Measurements from ENCODE around the gene KIFC1.
"Not testable (repeated sequence)": the region's sequence is repeated elsewhere in the genome, so short reads cannot be mapped to it uniquely, and the experiment has no call there.

The KIFC1 gene

GRCh38 chr6:33375143-33375671 is 16.4 kb upstream of the KIFC1 start:
- peak; percentile 83 for DNase-seq

GRCh38 chr6:33377171-33377570 is 14.5 kb upstream of the KIFC1 start:
- DNase-seq = no peak

GRCh38 chr6:33379184-33379583 is 12.4 kb upstream of the KIFC1 start:
- not testable (repeated sequence) for DNase-seq

GRCh38 chr6:33380272-33380981 is 11.2 kb upstream of the KIFC1 start:
- DNase-seq = no peak

GRCh38 chr6:33383427-33384185 is 8.0 kb upstream of the KIFC1 start:
- DNase-seq = no peak

GRCh38 chr6:33384581-33385020 is 7.0 kb upstream of the KIFC1 start:
- DNase-seq = peak; percentile 75

GRCh38 chr6:33390173-33390572 is 1.4 kb upstream of the KIFC1 start:
- DNase-seq = no peak

- DNase-seq = no peak
Observed at GRCh38 chr6:33390767-33391277, 801 bp upstream of the KIFC1 start.

GRCh38 chr6:33391922-33392594 is 435 bp downstream of the KIFC1 start:
- DNase-seq = peak; percentile 21

GRCh38 chr6:33392595-33392948 is 949 bp downstream of the KIFC1 start:
- DNase-seq = no peak

- DNase-seq = no peak
Observed at GRCh38 chr6:33392979-33393378, 1.4 kb downstream of the KIFC1 start.

GRCh38 chr6:33397541-33397940 is 5.9 kb downstream of the KIFC1 start:
- DNase-seq = no peak

- DNase-seq = not testable (repeated sequence)
Observed at GRCh38 chr6:33398601-33399000, 7.0 kb downstream of the KIFC1 start.

GRCh38 chr6:33399881-33400280 is 8.3 kb downstream of the KIFC1 start:
- DNase-seq = not testable (repeated sequence)

- no peak for DNase-seq
Observed at GRCh38 chr6:33404884-33405283, 13.3 kb downstream of the KIFC1 start.

GRCh38 chr6:33405386-33405940 is 13.8 kb downstream of the KIFC1 start:
- no peak for DNase-seq

GRCh38 chr6:33406126-33406525 is 14.5 kb downstream of the KIFC1 start:
- DNase-seq = no peak

GRCh38 chr6:33407132-33407718 is 15.6 kb downstream of the KIFC1 start:
- DNase-seq = peak; percentile 45

- DNase-seq = peak; percentile 99
Observed at GRCh38 chr6:33410050-33410710, 18.6 kb downstream of the KIFC1 start.

- peak; percentile 87 for DNase-seq
Observed at GRCh38 chr6:33410711-33411631, 19.3 kb downstream of the KIFC1 start, which contains the start of gene PHF1. TSS of gene PHF1 (plus strand) at chr6:33411014. CDS start at chr6:33412264, 1,250 bp downstream.
